Measurements from ENCODE around the gene WDR88. TPM values are rescaled to one million over a fixed set of nuclear protein-coding genes. Genes with fewer than 3 reads are reported as not detected.

The WDR88 gene
- total and polyA plus RNA-seq, 10 of the 15 experiments (the other 5 are each of a cell fraction or from before 2014, with no cell fraction given): 0.19 to 0.34 TPM; not detected in 8

- H3K4me2 ChIP-seq (ENCODE audit: control insufficient read depth, insufficient read depth): no peak overlapping the region
- intact Hi-C loops (cut with micrococcal nuclease; ENCODE audit: unreplicated experiment) (no loop called here), in situ Hi-C loops (cut with MboI) (no loop called here)
- FAIRE-seq (no peak), DNase-seq (ENCODE audit: low read depth, low spot score) (no peak), ATAC-seq (no peak)
- POLR2A ChIA-PET: no interaction called here
- H3K36me3 ChIP-seq (ENCODE audit: control insufficient read depth in 2 of 2, insufficient read depth in 2 of 2, low read length in 1 of 2): peaks cover 6 to 22% of the 10 kb centered on the region in 2 experiments; a peak in 3 of 4 replicates
- no peaks in the 10 kb centered on the region for H4K20me1 ChIP-seq (ENCODE audit: control insufficient read depth, insufficient read depth)
- H3K9ac ChIP-seq (ENCODE audit: control insufficient read depth, insufficient read depth, low read length): no peak overlapping the region
- H3K27me3 ChIP-seq (replicated peaks in 1 of 2; ENCODE audit: control insufficient read depth in 2 of 2, insufficient read depth in 2 of 2, low read length in 1 of 2): no peaks in the 10 kb centered on the region
- no peak overlapping the region for H3K27ac ChIP-seq (ENCODE audit: control insufficient read depth, insufficient read depth)
- no peak overlapping the region for H3K4me3 ChIP-seq
- 92% methylated on average over 11 of the region's 11 CpGs for WGBS (ENCODE audit: insufficient coverage, insufficient replicate concordance, low lambda C conversion rate, missing lambda C conversion rate)
- no peak overlapping the region for H2AFZ ChIP-seq (ENCODE audit: control insufficient read depth, low read depth, low read length)
- SMC1A ChIA-PET (ENCODE audit: uncharacterized antibody, unreplicated experiment): no interaction called here
- H3K9me3 ChIP-seq (replicated peaks; ENCODE audit: control insufficient read depth, insufficient read depth, low read length): no peaks in the 10 kb centered on the region
- H3K79me2 ChIP-seq (ENCODE audit: control insufficient read depth, insufficient read depth, low read length): no peaks in the 10 kb centered on the region
- RAD21 ChIA-PET (ENCODE audit: unreplicated experiment): no interaction called here
- no peak for TF ChIP-seq E2F8 (IDR thresholded peaks at IDR 0.05; ENCODE audit: low read depth, partially characterized antibody)
- no peak for TF ChIP-seq SREBF2 (IDR thresholded peaks at IDR 0.05; ENCODE audit: low read length)
- TF ChIP-seq ATF2 (IDR thresholded peaks at IDR 0.05; ENCODE audit: low read length): no peak
- no peak for TF ChIP-seq BHLHE40 (IDR thresholded peaks at IDR 0.05; ENCODE audit: borderline replicate concordance in 1 of 2, low read depth in 2 of 2, low read length in 1 of 2)
- TF ChIP-seq LARP7 (IDR thresholded peaks at IDR 0.05): no peak
- no peak for TF ChIP-seq IRF3 (IDR thresholded peaks at IDR 0.05)
- no peak for TF ChIP-seq MLLT1 (IDR thresholded peaks at IDR 0.05)
- no peak for TF ChIP-seq TARDBP (IDR thresholded peaks at IDR 0.05; ENCODE audit: borderline replicate concordance)
- TF ChIP-seq E4F1 (IDR thresholded peaks at IDR 0.05; ENCODE audit: borderline replicate concordance, partially characterized antibody): no peak
- no peak for TF ChIP-seq RAD21 (IDR thresholded peaks at IDR 0.05; ENCODE audit: insufficient read depth, low read depth, low read length)
- TF ChIP-seq IRF4 (IDR thresholded peaks at IDR 0.05; ENCODE audit: low read depth, low read length): no peak
- H3K4me1 ChIP-seq (ENCODE audit: control insufficient read depth, insufficient read depth, low read length): no peaks in the 10 kb centered on the region
- CTCF ChIA-PET: no interaction called here
- no TSS peak for BruUV-seq (replicated peaks)
These were observed 38.3 kb upstream of the WDR88 start for GRCh38 chr19:33093420-33094210.

Measured in GM12878 (cell line).